Mesendoderm (in vitro differentiated cells): ENCODE data around the gene B3GNT5. TPM values are rescaled to one million over a fixed set of nuclear protein-coding genes. Genes with fewer than 3 reads are reported as not detected.

ENCODE experiments used
- small RNA-seq: library from polyadenylated mRNA; stranded (forward); fragments of <200 nt; extraction: miRNeasy Mini kit (QIAGEN cat#:217004); gene quantifications from one replicate; pipeline ENCODE3, GENCODE V24; 2013; ENCODE audit not compliant: insufficient read depth

The B3GNT5 gene

Small RNA genes within 50 kb of the gene (small RNA-seq; reads per million reads assigned to genes)
- not detected for gene RNA5SP151
